ENCODE data around the gene PPFIBP1.
"Not testable (repeated sequence)": the region's sequence is repeated elsewhere in the genome, so short reads cannot be mapped to it uniquely, and the experiment has no call there.

DNA sequence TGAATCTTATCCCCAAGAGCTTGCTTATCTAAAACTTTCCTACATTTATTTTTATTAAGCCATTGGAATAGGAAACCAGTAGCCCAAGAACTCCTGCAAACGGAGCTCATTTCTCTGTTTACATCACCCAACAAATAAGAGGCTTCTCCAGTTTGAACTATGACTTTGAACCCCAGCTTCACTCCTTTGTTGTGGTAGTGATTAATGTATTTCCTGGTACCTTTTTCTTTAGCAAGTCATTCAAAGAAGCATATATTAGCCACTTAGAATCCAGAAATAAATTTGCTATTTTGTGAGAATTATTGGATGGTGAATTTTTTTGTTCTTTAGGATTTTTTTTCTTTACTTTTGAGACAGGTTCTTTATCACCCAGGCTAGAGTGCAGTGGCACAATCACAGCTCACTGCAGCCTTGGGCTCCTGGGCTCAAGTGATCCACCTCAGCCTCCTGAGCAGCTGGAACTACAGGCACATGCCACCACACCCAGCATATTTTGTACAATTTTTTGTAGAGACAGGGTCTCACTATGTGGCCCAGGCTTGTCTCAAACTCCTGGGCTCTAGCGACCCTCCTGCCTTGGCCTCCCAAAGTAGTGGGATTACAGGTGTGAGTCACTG lies 104.0 kb downstream of the PPFIBP1 start:
- TF ChIP-seq, protein P1, sequence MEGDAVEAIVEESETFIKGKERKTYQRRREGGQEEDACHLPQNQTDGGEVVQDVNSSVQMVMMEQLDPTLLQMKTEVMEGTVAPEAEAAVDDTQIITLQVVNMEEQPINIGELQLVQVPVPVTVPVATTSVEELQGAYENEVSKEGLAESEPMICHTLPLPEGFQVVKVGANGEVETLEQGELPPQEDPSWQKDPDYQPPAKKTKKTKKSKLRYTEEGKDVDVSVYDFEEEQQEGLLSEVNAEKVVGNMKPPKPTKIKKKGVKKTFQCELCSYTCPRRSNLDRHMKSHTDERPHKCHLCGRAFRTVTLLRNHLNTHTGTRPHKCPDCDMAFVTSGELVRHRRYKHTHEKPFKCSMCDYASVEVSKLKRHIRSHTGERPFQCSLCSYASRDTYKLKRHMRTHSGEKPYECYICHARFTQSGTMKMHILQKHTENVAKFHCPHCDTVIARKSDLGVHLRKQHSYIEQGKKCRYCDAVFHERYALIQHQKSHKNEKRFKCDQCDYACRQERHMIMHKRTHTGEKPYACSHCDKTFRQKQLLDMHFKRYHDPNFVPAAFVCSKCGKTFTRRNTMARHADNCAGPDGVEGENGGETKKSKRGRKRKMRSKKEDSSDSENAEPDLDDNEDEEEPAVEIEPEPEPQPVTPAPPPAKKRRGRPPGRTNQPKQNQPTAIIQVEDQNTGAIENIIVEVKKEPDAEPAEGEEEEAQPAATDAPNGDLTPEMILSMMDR (IDR thresholded peaks at IDR 0.05): not testable (repeated sequence)
- not testable (repeated sequence) for TF ChIP-seq POLR2A (IDR thresholded peaks at IDR 0.05)
